Right atrium auricular region (tissue), 2 donors: ENCODE results near the gene SMIM1. TPM values are rescaled to one million over a fixed set of nuclear protein-coding genes. Genes with fewer than 3 reads are reported as not detected.

Experiments used
- DNase-seq: peaks from one replicate; pipeline ENCODE4 v3.0.0-alpha.2; 2019; ENCODE audit warnings: low spot score
- H3K27ac ChIP-seq, 2 donors: fragments of 200-600 bp; sonication (generic); 1 replicate in 1 of 2; 2 replicates in 1 of 2; pipeline ENCODE4 v1.5.1; 2016 to 2019
- H3K27me3 ChIP-seq, 2 donors: fragments of 200-600 bp; sonication (generic); one replicate each; pipeline versions ENCODE4 v1.5.1 to v1.6.0; 2017 to 2019
- H3K36me3 ChIP-seq: fragments of 200-600 bp; sonication (generic); one replicate; pipeline ENCODE4 v1.5.1; 2016
- H3K4me1 ChIP-seq, 2 donors: fragments of 200-600 bp; sonication (generic); one replicate each; pipeline versions ENCODE4 v1.5.1 to v1.6.0; 2017 to 2019
- H3K4me3 ChIP-seq, 2 donors: fragments of 200-600 bp; sonication (generic); 1 replicate in 1 of 2; 2 replicates in 1 of 2; pipeline ENCODE4 v1.5.1; 2017 to 2019; ENCODE audit warnings: mild to moderate bottlenecking in 1 of 2, moderate library complexity in 1 of 2
- H3K9me3 ChIP-seq, 2 donors: fragments of 200-600 bp; sonication (generic); one replicate each; pipeline ENCODE4 v1.5.1; 2019
- CTCF ChIP-seq, 2 donors: fragments of 200-600 bp; sonication (generic); IDR thresholded peaks; one replicate each; pipeline ENCODE4 v1.5.1; 2019; ENCODE audit warnings: antibody characterized with exemption in 2 of 2
- total RNA-seq, 2 donors: library from RNA; depleted of rRNA; stranded (reverse); fragments of >200 nt; gene quantifications; one replicate each; pipeline ENCODE4 v1.1.0, GENCODE V29; 2016

Gene SMIM1
- total RNA-seq, 2 donors from 2014 or later = 40.4 to 54.6 TPM

- Histone ChIP-seq H3K36me3 (no peaks in the 10 kb centered on the region), H3K9me3 (no peaks in the 10 kb centered on the region), H3K27ac (no peak overlapping the region), H3K4me3 (no peak overlapping the region), H3K4me1 (no peaks in the 10 kb centered on the region), H3K27me3 (no peaks in the 10 kb centered on the region)
- TF ChIP-seq CTCF (IDR thresholded peaks at IDR 0.05) = no peak
- DNase-seq = no peak
Measured at GRCh38 chr1:3756394-3756793, 16.2 kb upstream of the SMIM1 start.

- TF ChIP-seq CTCF (IDR thresholded peaks at IDR 0.05) = no peak
- Histone ChIP-seq H3K27ac (no peak overlapping the region), H3K4me1 (no peaks in the 10 kb centered on the region), H3K36me3 (no peaks in the 10 kb centered on the region), H3K4me3 (no peak overlapping the region), H3K9me3 (no peaks in the 10 kb centered on the region), H3K27me3 (no peaks in the 10 kb centered on the region)
- DNase-seq = no peak
Measured at GRCh38 chr1:3759164-3759563, 13.4 kb upstream of the SMIM1 start.

GRCh38 chr1:3759796-3760195, 12.8 kb upstream of the SMIM1 start:
- no peaks in the 10 kb centered on the region for H3K36me3 ChIP-seq
- no peak for TF ChIP-seq CTCF (IDR thresholded peaks at IDR 0.05)

GRCh38 chr1:3761296-3762010, 11.1 kb upstream of the SMIM1 start:
- TF ChIP-seq CTCF (IDR thresholded peaks at IDR 0.05) = no peak
- Histone ChIP-seq H3K27ac (no peak overlapping the region), H3K36me3 (no peaks in the 10 kb centered on the region), H3K4me3 (no peak overlapping the region), H3K27me3 (no peaks in the 10 kb centered on the region), H3K9me3 (no peaks in the 10 kb centered on the region), H3K4me1 (no peaks in the 10 kb centered on the region)
- DNase-seq = no peak

More at GRCh38 chr1:3759796-3760195, 12.8 kb upstream of the SMIM1 start:
- DNase-seq = no peak
- Histone ChIP-seq H3K27ac (no peak overlapping the region), H3K9me3 (no peaks in the 10 kb centered on the region), H3K27me3 (no peaks in the 10 kb centered on the region), H3K4me3 (no peak overlapping the region), H3K4me1 (no peaks in the 10 kb centered on the region)

- no peaks in the 10 kb centered on the region for H3K4me1 ChIP-seq
- H3K4me3 ChIP-seq = no peak overlapping the region
- DNase-seq = no peak
- no peak overlapping the region for H3K27ac ChIP-seq
- no peaks in the 10 kb centered on the region for H3K36me3 ChIP-seq
- TF ChIP-seq CTCF (IDR thresholded peaks at IDR 0.05) = no peak
- no peaks in the 10 kb centered on the region for H3K9me3 ChIP-seq
- no peaks in the 10 kb centered on the region for H3K27me3 ChIP-seq
Measured at GRCh38 chr1:3762151-3762872, 10.2 kb upstream of the SMIM1 start.
